ENCODE data around the gene P2RX4.

DNA sequence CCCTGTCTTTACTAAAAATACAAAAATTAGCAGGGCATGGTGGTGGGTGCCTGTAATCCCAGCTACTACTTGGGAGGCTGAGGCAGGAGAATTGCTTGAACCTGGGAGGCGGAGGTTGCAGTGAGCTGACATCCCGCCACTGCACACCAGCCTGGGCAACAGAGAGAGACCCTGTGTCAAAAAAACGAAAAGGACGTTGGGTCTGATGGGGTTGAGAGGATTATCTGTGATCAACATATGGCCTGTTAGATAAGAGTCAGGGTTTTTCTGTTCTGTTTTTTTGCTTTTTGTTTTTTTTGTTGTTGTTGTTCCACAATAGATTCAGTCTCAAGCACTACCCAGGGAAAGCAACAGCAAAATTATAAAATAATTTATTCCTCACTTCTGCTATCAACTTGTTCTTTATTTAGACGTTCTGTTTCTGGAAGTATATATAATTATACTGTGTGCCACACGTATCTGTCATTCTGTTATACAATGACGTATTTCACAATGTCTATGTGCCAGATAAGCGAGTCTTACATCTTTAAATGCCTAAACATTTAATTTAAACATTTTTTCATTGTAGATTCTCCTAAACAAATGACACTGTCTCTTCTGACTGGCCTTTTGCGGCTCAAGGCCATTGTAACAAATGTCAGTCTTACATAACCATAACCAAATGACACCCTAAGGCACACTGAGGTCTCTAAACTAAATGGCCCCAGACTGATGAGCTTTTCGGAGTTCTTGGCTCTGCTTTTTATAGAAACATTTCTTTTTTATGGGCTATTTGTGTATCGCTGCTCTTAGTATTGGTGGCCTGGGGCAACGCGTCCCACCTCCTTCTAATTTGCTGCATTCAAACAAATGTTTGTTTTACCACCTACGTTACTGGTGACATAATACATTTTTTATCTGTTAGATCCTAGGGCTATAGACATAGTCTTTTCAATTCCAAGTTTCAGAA, 7.2 kb upstream of the P2RX4 start:
- TF ChIP-seq, protein P1, sequence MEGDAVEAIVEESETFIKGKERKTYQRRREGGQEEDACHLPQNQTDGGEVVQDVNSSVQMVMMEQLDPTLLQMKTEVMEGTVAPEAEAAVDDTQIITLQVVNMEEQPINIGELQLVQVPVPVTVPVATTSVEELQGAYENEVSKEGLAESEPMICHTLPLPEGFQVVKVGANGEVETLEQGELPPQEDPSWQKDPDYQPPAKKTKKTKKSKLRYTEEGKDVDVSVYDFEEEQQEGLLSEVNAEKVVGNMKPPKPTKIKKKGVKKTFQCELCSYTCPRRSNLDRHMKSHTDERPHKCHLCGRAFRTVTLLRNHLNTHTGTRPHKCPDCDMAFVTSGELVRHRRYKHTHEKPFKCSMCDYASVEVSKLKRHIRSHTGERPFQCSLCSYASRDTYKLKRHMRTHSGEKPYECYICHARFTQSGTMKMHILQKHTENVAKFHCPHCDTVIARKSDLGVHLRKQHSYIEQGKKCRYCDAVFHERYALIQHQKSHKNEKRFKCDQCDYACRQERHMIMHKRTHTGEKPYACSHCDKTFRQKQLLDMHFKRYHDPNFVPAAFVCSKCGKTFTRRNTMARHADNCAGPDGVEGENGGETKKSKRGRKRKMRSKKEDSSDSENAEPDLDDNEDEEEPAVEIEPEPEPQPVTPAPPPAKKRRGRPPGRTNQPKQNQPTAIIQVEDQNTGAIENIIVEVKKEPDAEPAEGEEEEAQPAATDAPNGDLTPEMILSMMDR (IDR thresholded peaks at IDR 0.05; ENCODE audit: insufficient read depth, low read length): no peak
- TF ChIP-seq POLR2AphosphoS5 (IDR thresholded peaks at IDR 0.05; ENCODE audit: low read depth) (no peak), SPI1 (IDR thresholded peaks at IDR 0.05; ENCODE audit: borderline replicate concordance, low read depth) (no peak)
- TF ChIP-seq, protein P2, sequence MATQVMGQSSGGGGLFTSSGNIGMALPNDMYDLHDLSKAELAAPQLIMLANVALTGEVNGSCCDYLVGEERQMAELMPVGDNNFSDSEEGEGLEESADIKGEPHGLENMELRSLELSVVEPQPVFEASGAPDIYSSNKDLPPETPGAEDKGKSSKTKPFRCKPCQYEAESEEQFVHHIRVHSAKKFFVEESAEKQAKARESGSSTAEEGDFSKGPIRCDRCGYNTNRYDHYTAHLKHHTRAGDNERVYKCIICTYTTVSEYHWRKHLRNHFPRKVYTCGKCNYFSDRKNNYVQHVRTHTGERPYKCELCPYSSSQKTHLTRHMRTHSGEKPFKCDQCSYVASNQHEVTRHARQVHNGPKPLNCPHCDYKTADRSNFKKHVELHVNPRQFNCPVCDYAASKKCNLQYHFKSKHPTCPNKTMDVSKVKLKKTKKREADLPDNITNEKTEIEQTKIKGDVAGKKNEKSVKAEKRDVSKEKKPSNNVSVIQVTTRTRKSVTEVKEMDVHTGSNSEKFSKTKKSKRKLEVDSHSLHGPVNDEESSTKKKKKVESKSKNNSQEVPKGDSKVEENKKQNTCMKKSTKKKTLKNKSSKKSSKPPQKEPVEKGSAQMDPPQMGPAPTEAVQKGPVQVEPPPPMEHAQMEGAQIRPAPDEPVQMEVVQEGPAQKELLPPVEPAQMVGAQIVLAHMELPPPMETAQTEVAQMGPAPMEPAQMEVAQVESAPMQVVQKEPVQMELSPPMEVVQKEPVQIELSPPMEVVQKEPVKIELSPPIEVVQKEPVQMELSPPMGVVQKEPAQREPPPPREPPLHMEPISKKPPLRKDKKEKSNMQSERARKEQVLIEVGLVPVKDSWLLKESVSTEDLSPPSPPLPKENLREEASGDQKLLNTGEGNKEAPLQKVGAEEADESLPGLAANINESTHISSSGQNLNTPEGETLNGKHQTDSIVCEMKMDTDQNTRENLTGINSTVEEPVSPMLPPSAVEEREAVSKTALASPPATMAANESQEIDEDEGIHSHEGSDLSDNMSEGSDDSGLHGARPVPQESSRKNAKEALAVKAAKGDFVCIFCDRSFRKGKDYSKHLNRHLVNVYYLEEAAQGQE (IDR thresholded peaks at IDR 0.05; ENCODE audit: insufficient replicate concordance, low read depth): no peak
